HG03442 (cell line): ENCODE data around the gene DRD5.
"Not testable (repeated sequence)": the region's sequence is repeated elsewhere in the genome, so short reads cannot be mapped to it uniquely, and the experiment has no call there.

Source experiments
- ATAC-seq: cut with Tn5 transposase; IDR thresholded peaks from one replicate; pipeline ENCODE4 v1.9.1; 2021; ENCODE audit warnings: mild to moderate bottlenecking, moderate library complexity; ENCODE audit not compliant: unreplicated experiment

Gene DRD5

DNA sequence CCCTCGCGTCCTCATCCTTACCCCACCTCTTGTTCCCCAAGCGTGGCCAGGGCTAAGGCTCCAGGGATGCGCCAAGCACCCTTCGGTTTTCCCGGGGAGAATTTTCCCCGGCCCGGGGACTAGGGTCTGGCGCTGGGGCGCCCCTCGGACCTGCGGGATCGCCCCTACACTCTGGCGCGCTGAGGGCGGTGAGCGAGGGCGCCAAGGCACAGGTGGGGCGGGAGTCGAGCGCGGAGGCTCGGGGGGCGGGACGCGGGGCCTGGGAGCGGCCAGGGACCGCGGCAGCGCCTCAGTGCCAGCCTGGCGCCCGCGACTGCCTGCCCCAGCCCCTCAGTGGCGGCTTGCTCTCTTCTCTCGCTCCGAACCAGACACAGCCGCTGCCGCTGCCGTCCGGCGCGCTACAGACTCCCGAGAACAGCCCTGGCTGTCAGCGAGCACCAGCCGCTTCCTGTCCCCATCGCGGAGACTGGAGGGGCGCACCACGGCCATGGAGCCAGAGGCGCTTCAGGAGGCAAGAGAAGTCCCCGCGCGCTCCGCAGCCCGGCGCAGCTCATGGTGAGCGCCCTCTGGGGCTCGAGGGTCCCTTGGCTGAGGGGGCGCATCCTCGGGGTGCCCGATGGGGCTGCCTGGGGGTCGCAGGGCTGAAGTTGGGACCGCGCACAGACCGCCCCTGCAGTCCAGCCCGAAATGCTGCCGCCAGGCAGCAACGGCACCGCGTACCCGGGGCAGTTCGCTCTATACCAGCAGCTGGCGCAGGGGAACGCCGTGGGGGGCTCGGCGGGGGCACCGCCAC lies at the start of gene DRD5:
DRD5 (plus strand) TSS at position 292 of the 793 bp plus-strand sequence; CDS start at position 688, 396 bp downstream.
- no peak for ATAC-seq

DNA sequence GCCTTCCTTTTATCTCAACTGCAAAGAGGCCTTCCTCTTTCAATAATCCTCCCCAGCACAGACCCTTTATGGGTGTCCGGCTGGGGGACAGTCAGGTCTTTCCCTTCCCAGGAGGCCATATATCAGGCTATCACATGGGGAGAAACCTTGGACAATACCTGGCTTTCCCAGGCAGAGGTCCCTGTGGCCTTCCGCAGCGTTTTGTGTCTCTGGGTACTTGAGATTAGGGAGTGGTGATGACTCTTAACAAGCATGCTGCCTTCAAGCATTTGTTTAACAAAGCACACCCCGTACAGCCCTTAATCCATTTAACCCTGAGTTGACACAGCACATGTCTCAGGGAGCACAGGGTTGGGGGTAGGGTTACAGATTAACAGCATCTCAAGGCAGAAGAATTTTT lies 49.2 kb upstream of the DRD5 start:
- ATAC-seq: not testable (repeated sequence)

DNA sequence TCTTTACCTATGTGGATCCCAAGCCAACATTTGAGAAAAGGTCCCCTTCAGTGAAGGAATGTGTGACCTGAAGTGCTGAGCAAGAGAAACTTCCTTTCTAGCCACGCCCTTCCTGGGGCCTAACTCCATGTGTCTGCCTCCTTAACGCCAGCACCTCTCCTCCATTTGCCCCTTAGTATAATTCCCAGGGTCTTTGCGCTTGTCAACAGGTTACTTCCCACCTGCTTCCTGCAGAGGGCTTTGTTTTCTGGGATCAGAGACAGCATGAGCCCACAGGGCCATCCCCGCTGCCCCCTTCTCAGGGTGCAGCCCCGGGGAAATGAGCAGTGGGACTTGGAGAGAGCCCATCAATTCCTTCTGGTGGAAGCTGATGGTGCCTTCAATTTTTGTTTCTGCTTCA lies 45.9 kb upstream of the DRD5 start:
- ATAC-seq: no peak

DNA sequence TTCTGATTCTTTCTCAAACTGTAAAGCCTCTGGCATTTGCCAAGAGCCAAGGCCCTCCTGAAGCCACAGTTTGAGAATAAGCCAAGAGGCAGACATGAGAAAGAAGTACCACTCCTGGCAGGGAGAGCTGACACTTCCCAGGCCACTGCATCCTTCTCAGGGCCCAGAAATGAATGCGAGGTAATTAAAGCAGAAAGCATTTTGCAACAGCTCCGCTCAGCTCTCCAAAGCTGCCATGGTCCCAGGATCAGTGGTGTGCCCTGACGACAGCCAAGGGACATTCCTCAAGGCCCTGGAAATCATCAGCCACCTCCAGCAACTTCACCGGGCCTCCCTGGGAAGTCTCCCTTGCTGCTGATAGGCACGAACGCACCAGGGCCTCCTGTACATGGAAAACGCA lies 44.2 kb upstream of the DRD5 start:
- not testable (repeated sequence) for ATAC-seq

DNA sequence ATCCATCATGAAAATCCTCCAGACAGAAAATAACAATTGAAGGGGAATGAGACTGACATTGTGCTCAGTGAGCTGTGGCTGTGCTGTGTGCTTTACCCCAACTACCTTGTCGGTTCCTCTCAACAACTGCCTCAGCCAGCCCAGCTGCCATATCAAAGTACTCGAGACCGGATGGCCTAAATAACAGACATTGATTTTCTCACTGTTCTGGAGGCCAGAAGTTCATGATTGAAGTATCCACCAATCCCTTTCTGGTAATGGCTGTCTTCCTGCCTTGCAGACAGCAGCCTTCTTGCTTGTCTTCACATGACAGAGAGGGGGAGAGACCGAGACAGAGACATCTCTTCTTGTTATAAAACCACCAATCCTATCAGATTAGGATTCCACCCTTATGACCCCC lies 37.6 kb upstream of the DRD5 start:
- ATAC-seq: not testable (repeated sequence)

DNA sequence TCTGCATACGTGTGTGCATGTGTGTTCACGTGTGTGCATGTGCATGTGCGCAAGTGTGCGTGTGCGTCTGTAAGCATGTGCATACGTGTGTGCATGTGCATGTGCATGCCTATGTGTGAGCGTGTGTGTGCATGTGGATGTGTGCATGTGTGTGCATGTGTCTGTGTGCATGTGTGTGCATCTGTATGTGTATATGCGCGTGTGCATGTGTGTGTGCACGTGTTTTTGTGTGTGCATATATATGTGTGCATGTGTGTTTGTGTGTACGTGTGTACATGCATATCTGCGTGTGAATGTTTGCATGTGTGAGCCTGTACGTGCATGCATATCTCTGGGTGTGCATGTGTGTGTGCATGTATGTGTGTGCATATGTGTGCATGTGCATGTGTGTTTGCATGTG lies 35.7 kb upstream of the DRD5 start:
- no peak for ATAC-seq

DNA sequence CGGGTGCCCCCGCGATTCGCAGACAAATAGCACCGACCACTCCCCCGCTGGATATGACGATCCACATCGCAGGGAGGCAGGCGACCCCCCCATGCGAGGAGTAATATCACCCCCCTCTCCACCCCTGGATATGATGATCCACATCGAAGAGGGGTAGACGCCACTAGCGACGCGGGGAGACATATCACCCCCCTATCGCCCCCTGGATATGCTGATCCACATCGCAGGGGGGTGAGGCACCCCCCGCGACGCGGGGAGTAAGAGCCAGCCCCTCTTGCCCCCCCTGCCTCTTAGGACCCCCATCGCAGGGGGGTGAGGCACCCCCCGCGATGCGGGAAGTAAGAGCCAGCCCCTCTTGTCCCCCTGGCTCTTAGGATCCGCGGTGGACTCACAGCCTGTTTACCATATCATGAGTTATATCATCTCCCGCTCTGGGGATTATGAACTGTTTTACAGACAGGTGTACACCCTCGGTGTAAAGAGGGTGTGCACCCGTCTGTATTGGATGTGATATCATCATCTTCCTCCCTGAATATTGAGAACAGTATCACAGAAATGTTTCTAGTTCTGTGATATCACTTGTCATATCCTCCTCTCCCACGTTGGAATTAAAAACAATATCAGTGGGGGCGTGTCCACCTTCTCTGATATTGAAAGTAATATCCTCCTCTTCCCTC lies 22.7 kb upstream of the DRD5 start:
- no peak for ATAC-seq

DNA sequence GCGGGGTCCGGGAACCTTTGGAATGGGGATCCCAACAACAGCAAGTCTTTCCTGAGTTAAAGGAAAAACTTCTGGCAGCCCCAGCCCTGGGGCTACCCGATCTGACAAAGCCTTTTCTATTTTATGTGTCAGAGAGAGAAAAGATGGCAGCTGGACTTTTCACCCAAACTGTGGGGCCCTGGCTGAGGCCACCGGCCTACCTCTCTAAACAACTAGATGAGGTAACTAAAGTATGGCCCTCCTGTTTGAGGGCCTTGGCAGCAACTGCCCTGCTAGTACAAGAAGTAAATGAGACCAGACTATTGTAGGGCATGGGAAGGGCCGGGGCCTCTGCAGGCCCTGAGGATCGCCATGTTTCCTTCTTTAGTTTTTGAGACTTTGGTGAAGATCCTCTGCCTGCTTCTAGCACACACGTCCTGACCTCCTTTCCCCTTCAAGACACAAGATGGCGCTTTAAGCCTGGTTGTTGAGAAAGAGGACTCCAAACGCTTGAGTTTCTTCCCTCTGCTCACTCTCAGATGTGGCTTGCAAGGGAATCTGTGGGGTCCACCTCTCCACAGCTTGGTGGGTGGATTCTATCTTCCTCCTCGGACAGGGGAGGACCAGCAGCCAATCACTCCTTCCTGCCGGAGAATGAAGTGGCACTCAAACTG lies 18.5 kb upstream of the DRD5 start:
- ATAC-seq: no peak

DNA sequence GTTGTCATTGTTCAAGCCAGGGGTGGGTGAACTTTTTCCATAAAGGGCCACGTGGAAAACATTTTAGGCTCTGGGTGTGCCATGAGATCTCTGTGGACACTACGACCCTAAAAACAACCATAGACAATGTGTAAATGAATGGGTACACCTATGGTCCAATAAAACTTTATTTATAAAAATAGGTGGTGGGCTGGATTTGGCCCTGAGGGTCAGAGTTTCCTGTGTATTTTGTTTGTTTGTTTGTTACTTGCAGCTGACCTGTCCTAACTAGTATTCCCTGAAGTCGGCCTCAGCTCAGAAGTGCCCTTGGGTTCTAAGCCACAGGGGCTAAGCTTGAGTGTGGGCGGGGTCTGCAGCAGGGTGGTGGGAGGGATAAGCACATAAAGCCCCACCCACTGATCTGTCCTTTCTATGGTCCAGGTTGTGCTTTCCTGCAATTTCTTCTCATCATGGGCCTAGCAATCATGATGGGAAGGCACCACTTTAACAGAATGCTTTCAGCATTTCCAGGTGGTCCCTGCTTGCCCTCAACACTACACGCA lies 17.2 kb upstream of the DRD5 start:
- no peak for ATAC-seq

DNA sequence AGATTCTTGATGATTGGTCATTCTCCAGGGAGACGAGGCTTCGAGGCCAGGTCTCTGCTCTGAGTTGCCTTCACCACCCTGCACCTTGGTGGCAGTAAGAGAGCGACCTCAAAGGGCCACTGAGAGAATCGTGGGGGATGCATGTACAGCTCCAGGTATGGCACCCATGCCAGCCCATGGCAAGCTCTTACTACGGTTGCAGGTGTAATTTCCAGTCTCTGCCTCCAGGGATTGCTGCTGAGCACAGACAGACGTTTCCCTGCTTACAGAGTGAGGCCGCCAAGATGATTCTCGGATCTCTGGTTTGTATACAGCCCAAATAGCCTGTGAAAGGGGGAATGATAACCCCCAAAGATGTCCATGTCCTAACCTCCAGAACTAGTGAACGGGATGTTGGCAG lies 16.3 kb upstream of the DRD5 start:
- no peak for ATAC-seq

DNA sequence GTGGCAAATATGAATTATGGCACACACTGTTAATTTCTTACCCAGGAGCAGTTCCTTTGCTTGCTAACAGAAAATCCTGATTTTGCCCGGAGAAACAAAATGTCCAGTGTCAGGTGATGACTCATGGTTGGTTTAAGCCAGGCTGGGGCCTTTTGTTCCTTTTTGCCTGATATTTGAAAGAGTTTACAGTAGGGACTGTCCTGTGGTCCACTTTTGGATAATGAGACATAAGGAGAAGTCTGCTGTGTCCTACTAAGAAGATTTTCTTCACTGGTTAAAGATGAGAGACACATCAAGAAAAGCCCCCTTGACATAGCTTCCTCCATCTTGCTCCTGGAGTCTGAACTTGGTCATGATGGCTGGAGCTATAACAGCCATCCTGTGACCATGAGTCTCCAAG lies 12.1 kb upstream of the DRD5 start:
- no peak for ATAC-seq

DNA sequence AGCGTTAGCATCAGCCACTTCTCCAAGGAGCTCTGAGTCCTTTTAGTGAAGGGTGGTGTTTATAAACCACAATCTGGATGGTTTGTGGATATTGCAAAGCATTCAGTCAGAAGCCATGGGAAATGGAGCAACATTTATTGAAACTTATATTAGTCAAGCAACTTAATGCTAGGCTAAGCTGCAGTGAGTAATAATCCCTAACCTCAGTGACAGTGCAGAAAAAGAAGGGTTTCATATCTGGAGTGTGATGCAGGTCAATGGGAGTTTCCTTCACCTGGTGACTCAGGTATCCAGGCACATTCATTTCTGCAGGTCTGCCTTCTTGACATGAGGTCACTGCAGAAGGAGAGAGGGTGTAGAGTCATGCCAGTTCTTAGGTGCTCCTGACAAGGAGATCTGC lies 10.4 kb upstream of the DRD5 start:
- no peak for ATAC-seq

DNA sequence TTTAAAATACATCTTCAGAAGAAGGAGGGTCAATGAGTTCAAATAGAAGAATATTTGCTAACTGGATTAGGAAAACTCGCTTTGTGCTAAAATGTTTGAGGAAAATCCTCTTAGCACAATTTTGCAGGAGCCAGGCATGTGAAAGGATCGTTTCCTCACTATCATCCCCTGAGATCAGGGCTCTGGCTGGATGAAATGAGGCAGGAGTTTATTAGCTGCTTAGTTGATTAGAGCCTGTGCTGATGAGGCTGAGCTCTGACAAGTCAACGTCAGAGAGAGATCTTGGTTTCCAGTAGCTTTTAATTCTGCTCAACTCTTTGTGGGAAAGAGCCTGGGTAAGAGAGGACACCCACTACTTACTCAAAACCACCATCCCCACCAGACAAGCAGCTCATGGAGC lies 8.0 kb upstream of the DRD5 start:
- ATAC-seq: no peak

DNA sequence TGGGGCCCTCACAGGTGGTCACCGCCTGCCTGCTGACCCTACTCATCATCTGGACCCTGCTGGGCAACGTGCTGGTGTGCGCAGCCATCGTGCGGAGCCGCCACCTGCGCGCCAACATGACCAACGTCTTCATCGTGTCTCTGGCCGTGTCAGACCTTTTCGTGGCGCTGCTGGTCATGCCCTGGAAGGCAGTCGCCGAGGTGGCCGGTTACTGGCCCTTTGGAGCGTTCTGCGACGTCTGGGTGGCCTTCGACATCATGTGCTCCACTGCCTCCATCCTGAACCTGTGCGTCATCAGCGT lies 652 bp downstream of the DRD5 start:
- ATAC-seq: no peak

DNA sequence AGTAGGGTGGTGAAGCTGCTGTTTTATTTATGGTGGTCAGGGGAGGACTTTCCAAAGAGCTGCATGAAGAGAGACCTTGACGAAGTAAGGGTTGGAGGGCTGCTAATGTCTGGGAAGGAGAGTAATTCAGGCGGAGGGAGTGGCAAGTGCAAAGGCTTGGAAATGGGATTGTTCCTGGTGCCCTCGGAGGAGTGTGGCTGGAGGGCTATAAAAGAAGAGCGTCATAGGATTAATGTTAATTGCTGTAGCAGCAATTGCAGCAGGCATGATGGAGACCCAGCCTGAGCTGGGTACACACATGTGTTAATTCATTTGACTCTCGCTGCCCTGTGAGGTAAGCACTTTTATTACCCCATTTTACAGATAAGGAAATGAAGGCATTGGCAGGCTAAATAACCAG lies 4.5 kb downstream of the DRD5 start:
- ATAC-seq: not testable (repeated sequence)

DNA sequence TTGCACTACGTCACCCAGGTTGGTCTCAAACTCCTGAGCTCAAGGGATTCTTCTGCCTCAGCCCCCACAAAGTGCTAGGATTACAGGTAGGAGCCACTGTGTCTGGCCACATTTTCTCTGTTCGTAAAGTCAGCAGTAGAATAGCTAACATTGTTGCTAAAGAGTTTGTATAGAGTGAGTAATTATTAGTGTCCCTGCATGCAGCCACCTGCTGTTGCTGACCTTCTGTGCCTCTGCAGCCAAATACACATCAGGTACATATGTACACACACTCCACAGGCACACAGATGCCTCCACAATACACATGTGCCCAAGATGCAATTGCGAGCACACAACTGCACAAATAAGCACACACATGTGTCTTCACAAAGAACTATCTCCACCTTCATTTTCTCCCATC lies 10.9 kb downstream of the DRD5 start:
- ATAC-seq: no peak

DNA sequence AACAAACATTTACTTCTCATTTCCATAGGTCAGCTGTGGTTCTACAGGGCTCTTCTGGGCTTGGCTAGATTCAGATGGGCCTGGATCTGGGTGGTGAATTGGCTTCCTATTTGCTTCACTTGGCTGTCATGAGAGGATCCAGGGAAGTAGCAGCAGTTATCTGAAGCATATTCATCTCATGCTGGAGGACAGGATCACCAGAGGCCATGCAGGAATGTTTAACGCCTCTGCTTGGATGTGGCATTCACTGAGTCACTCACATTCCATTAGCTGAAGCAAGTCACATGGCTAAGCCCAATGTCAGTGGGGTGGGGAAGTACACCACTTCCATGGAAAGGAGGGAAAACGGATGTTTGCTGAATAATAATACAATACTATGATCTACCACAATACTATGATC lies 15.2 kb downstream of the DRD5 start:
- not testable (repeated sequence) for ATAC-seq

DNA sequence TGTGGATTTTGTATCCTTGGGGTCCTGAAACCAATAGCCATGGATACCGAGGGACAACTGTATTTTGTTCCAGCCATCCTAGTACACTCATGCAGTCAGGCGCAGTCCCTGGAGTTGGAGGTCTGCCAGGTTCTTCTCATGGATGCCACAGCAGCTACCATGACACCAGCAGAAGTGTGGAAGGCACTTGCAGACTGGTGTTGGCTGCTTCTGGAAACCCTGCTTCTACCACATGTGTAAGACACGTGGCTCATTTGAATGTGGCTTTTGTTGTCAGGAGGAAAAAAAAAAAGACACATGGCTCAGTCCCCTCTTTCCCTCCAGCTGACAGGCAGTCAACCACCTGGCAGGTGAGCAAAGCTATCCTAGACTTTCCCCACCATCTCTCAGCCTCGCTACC lies 19.4 kb downstream of the DRD5 start:
- ATAC-seq: no peak

DNA sequence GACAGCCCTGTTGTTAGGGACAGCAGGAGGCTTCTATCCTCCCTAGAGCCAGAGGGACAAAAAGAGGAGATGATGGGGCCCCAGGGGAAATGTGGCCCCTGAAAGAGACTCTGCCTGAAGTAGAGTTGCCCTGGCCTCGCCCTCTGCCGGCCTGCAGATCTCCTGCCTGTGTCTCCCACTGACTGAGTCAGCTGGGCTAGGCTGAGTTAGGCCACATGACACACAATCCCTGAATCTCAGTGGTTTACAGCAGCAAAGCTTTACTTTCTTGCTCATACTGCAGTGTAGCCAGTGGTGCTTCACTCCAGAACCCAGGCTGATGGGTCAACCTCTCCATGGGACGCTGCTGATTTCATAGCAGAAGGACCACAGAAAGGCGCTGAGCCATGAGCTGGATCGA lies 23.5 kb downstream of the DRD5 start:
- ATAC-seq: no peak

DNA sequence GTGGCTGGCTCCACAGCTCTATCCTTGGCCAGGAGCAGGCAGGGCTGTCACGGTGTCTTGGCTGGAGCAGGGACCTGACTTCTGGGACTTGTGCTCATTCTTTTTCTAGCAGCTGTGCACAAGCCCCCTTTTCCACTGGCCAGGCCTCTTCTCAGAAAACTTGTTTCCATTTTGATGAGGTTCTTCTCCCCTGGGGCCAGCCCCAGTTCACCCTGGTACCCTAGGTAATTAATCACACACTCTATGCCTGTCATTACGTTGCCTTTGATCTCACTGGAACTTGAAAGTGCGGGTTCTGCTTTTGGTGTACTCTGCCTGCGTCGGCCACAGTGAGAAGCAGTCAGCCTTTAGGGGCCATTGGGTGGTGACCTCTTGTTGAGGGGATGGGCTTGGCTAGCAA lies 26.6 kb downstream of the DRD5 start:
- ATAC-seq: no peak

DNA sequence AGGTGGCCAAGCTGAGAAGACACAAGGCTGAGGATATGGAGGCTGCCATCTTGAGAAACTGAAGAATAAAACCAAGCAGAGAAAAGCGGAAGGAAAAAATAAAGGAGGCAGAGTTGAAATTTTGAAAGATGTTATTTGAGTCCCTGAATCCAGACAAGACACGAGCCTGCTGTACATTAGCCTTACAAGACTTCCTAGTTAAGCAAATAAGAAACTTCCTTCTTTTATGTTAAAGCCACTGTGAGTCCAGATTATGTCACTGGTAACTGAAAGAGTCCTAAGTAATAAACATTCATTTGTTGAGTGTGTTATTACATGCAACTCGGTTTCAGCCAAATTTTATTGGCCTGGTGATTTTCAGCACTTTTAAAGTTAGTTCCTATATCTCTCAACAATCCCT lies 30.4 kb downstream of the DRD5 start:
- no peak for ATAC-seq
